Epithelial cell of alveolus of lung (primary cell): Measurements from ENCODE around the gene COL17A1. TPM values are rescaled to one million over a fixed set of nuclear protein-coding genes. Genes with fewer than 3 reads are reported as not detected.

ENCODE experiments used
- total RNA-seq: library from RNA; depleted of rRNA; stranded (reverse); fragments of >200 nt; gene quantifications from 2 replicates; pipeline ENCODE4 v1.2.1, GENCODE V29; 2015

COL17A1 gene
- total RNA-seq = 1.0 and 7.5 TPM in 2 replicates

DNA sequence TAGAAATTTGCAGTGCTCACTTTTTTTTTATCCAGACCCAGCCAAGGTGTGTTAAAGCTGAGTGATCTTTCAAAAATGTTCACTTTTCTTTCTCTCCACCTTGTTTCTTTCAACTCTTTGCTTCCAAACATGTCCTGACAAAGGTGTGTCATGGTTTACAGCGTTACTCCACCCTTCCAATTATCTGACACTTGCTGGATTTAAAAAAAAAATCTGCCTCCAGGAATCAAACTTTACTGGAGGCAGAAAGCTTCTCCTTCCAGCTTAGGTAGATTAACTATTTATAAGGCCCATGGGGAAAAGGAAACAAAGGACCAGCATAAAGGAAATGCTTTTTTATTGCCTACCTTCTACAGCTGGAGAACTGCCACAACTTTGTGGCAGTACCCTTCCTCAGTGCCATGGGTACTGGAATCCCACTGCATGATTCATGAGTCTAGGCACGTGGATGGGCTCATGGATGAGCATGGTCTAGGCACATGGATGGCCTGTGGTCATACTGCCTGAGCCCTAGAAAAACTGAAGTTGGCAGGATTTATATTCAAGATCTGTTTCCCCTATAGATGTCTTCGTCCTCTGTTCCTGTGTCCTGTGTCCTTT, at the start of gene COL17A1:
Gene COL17A1 (minus strand): TSS at position 80 of the 600 bp plus-strand sequence. CDS start 5,207 bp downstream, outside the sequence.

DNA sequence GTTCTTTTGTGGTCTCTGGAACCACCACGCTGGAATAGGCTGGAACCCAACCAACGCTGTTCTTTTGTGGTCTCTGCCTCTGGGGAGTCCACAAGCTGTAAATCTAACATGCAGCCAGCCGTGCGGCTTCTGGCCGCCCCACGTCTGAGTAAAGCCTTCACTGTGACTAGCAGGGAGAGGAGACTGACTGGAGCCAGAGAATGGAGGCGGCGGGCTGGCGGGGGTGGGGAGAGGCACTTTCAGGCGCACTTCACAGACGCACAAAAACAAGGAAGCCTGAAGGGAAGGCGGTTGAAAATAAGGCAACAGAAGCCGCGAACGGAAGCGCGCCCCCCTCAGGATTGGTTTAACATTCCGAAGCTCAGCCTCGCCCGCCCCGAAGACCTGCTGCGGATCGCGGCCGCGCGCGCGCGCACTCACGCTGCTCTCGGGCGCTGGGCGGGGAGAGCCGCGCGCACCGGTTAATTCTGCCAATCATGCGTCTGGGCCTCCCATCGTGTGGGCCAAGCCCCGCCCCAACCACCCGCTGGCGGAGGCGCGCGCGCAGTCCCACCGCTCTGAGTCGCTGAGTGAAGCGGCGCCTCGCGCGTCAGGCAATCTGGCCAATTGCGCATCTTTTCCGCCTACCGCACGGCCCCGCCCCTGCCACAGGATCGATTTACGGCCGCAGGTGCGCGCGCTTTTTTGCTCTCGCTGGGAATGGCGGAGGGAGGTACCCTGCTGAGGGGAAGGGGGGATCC, 36.0 kb upstream of the COL17A1 start, which contains the start of gene SFR1:
Gene SFR1 (plus strand): TSS at position 687 of the 740 bp plus-strand sequence. CDS start 13 bp downstream, at position 700.

Other genes with a start within 250 kb of the COL17A1 start
- gene SH3PXD2A, start 230.3 kb downstream of the COL17A1 start, total RNA-seq = 25.7 and 31.2 TPM in 2 replicates
- gene STN1, start 167.7 kb downstream of the COL17A1 start, total RNA-seq = 27.7 and 29.6 TPM in 2 replicates
- gene SLK, start 118.7 kb downstream of the COL17A1 start, total RNA-seq = 19.7 and 31.0 TPM in 2 replicates
- 7.4 and 8.9 TPM in 2 replicates for gene SFR1, start 36.3 kb upstream of the COL17A1 start, total RNA-seq
- gene CFAP43, start 146.5 kb upstream of the COL17A1 start, total RNA-seq = 1.0 TPM in 1 of 2 replicates, not detected in the other
- 198 and 338 TPM in 2 replicates for gene GSTO1, start 169.0 kb upstream of the COL17A1 start, total RNA-seq
- 8.9 and 18.4 TPM in 2 replicates for gene GSTO2, start 183.3 kb upstream of the COL17A1 start, total RNA-seq